ENCODE measurements around the gene PDPN.

DNA sequence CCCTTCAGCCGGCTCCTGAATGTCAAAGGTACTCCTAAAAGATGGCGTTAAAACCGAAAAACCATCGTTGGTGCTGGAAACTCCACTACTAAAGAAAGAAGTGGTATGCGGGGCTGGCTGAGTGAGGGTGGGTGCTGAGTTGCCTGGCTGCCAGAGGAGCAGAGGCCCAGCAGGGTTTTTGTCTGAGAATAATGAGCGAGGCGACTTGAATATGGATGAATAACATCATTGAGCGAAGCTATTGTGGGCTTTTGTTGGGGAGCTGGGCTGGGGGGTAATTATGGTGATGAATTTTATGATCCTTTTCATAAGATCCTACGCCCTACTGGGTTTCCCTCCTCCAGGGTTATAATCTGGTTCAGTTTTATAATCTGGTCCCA lies 2.0 kb downstream of the PDPN start:
- TF ChIP-seq CTCF (IDR thresholded peaks at IDR 0.05 in 8 of 11, conservative IDR thresholded peaks at IDR 0.05 in 3 of 11) (no peak), POLR2A (IDR thresholded peaks at IDR 0.05) (no peak)
